Caco-2 (cell line): ENCODE measurements around the gene MNX1. TPM values are rescaled to one million over a fixed set of nuclear protein-coding genes. Genes with fewer than 3 reads are reported as not detected.

Experiments used
- BruUV-seq: library from RNA; stranded (reverse); fragments of 400-500 nt; replicated peaks from 2 replicates; lab custom pipeline; 2021; lab: Mats Ljungman, UMichigan
- CTCF ChIA-PET: fragments of 300-600 bp; sonication (Branson Sonifier 250); formaldehyde crosslinking; loops from one replicate; lab custom pipeline; 2022; ENCODE audit warnings: antibody characterized with exemption; lab: Charles Lee
- POLR2A ChIA-PET: fragments of 300-600 bp; sonication (Branson Sonifier 250); formaldehyde crosslinking; loops from one replicate; lab custom pipeline; 2022; ENCODE audit warnings: antibody characterized with exemption; lab: Charles Lee
- DNase-seq, 2 experiments: peaks; one replicate each; pipeline versions ENCODE4 v3.0.0 to v3.0.0-alpha.2; 2020 to 2022
- H3K27me3 ChIP-seq: replicated peaks from 2 replicates; pipeline ENCODE4 v1.6.0; 2011; ENCODE audit warnings: low read length; ENCODE audit not compliant: control insufficient read depth, insufficient read depth
- H3K36me3 ChIP-seq: 2 replicates; pipeline ENCODE4 v1.5.1; 2011; ENCODE audit warnings: low read length; ENCODE audit not compliant: control insufficient read depth, insufficient read depth
- H3K4me1 ChIP-seq: fragments of 250-450 bp; sonication (Bioruptor Pico); 2 replicates; pipeline ENCODE4 v1.5.1; 2020; ENCODE audit warnings: mild to moderate bottlenecking
- H3K4me3 ChIP-seq: 2 replicates; pipeline ENCODE4 v1.5.1; 2011; ENCODE audit warnings: low read depth, mild to moderate bottlenecking, control low read depth, low read length
- H3K9me3 ChIP-seq: fragments of 250-450 bp; sonication (Bioruptor Pico); 2 replicates; pipeline ENCODE4 v1.5.1; 2020; ENCODE audit warnings: mild to moderate bottlenecking, moderate library complexity
- H3K27ac Mint-ChIP-seq: one replicate; pipeline ENCODE4 v1.8.0; 2022; ENCODE audit warnings: mixed read lengths; ENCODE audit not compliant: unreplicated experiment
- H3K27me3 Mint-ChIP-seq: one replicate; pipeline ENCODE4 v1.8.0; 2022; ENCODE audit warnings: mixed read lengths; ENCODE audit not compliant: insufficient read depth, unreplicated experiment
- H3K36me3 Mint-ChIP-seq: one replicate; pipeline ENCODE4 v1.8.0; 2022; ENCODE audit warnings: mild to moderate bottlenecking, mixed read lengths; ENCODE audit not compliant: insufficient read depth, unreplicated experiment
- H3K4me1 Mint-ChIP-seq: one replicate; pipeline ENCODE4 v1.8.0; 2022; ENCODE audit warnings: low read depth, mixed read lengths; ENCODE audit not compliant: unreplicated experiment
- H3K4me3 Mint-ChIP-seq: one replicate; pipeline ENCODE4 v1.8.0; 2022; ENCODE audit warnings: mild to moderate bottlenecking, moderate library complexity, mixed read lengths; ENCODE audit not compliant: unreplicated experiment
- H3K9me3 Mint-ChIP-seq: one replicate; pipeline ENCODE4 v1.8.0; 2022; ENCODE audit warnings: mixed read lengths; ENCODE audit not compliant: unreplicated experiment
- CTCF ChIP-seq, 2 experiments: fragments of 200-600 bp in 1 of 2; IDR thresholded peaks; 1 replicate in 1 of 2; 2 replicates in 1 of 2; pipeline versions ENCODE4 v1.5.1 to v1.8.0; 2011 to 2022; ENCODE audit warnings: antibody characterized with exemption in 1 of 2, control low read depth in 1 of 2, inconsistent platforms in 1 of 2, low read depth in 1 of 2, low read length in 1 of 2, mild to moderate bottlenecking in 1 of 2, moderate library complexity in 1 of 2; ENCODE audit not compliant: insufficient read depth in 1 of 2, severe bottlenecking in 1 of 2, unreplicated experiment in 1 of 2
- intact Hi-C: fragments of 100-400 bp; cut with micrococcal nuclease; formaldehyde crosslinking; loops from one replicate; pipeline ENCODE4 v1.10.0; 2022; ENCODE audit not compliant: unreplicated experiment
- total RNA-seq: library from RNA; stranded (reverse); gene quantifications from 2 replicates; pipeline ENCODE4 v1.2.3, GENCODE V29; 2022

MNX1 gene
- total RNA-seq, 1 experiment from 2014 or later: 36.5 TPM

- TF ChIP-seq CTCF (IDR thresholded peaks at IDR 0.05; ENCODE audit: insufficient read depth in 1 of 2, low read depth in 1 of 2, low read length in 1 of 2, severe bottlenecking in 1 of 2, unreplicated experiment in 1 of 2): no peak
- peaks cover 15% of the 10 kb centered on the region for H3K36me3 Mint-ChIP-seq
- H3K9me3 ChIP-seq: no peaks in the 10 kb centered on the region
- ChIA-PET CTCF (no interaction called here), POLR2A (no interaction called here)
- no peak overlapping the region for H3K27ac Mint-ChIP-seq
- BruUV-seq: no TSS peak
- peak in 1 of 2 experiments; percentile 27 for DNase-seq
- no peak overlapping the region for H3K4me3 ChIP-seq
- H3K27me3 Mint-ChIP-seq: no peaks in the 10 kb centered on the region
- intact Hi-C loops: no loop called here
- peaks cover 25% of the 10 kb centered on the region for H3K4me1 ChIP-seq
- H3K4me1 Mint-ChIP-seq: peaks cover 22% of the 10 kb centered on the region
- H3K4me3 Mint-ChIP-seq: no peak overlapping the region
- no peaks in the 10 kb centered on the region for H3K36me3 ChIP-seq
- no peaks in the 10 kb centered on the region for H3K27me3 ChIP-seq
- H3K9me3 Mint-ChIP-seq: no peaks in the 10 kb centered on the region
Measured at GRCh38 chr7:157017603-157018327, 7.3 kb upstream of the MNX1 start.

DNA sequence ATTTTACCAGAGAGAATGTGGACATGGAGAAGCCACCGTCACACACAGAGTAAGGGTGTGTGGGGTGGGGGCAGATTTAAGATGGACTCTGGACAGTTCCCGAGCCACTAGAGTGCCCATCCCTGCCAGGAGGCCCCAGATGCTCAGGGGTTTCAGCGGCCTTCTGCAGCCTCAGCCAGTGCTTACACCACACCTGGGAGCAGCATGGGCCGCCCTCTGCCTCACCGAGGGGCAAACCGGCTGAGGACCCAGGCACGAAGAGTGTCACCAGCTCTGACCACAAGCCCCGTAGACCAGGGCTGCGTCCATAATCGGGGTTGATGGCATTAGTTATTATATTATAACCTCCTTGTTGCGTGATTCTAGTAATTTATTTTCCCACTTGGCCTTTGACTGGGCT is 6.7 kb upstream of the MNX1 start:
- Mint-ChIP-seq H3K27me3 (no peaks in the 10 kb centered on the region), H3K9me3 (no peaks in the 10 kb centered on the region), H3K36me3 (peaks cover 15% of the 10 kb centered on the region), H3K4me3 (no peak overlapping the region), H3K4me1 (peaks cover 24% of the 10 kb centered on the region), H3K27ac (no peak overlapping the region)
- intact Hi-C loops: no loop called here
- DNase-seq: peak in 1 of 2 experiments; percentile 10
- peaks cover 27% of the 10 kb centered on the region for H3K4me1 ChIP-seq
- ChIA-PET CTCF (no interaction called here), POLR2A (no interaction called here)
- no peaks in the 10 kb centered on the region for H3K27me3 ChIP-seq
- BruUV-seq: no TSS peak
- no peaks in the 10 kb centered on the region for H3K36me3 ChIP-seq
- H3K4me3 ChIP-seq: no peak overlapping the region
- no peaks in the 10 kb centered on the region for H3K9me3 ChIP-seq
- no peak for TF ChIP-seq CTCF (IDR thresholded peaks at IDR 0.05; ENCODE audit: insufficient read depth in 1 of 2, low read depth in 1 of 2, low read length in 1 of 2, severe bottlenecking in 1 of 2, unreplicated experiment in 1 of 2)

GRCh38 chr7:157016352-157017041 is 6.0 kb upstream of the MNX1 start:
- ChIA-PET POLR2A (interaction anchor here (0.6 kb wide), 1 partner anchor 9 kb away, joined by 4 read pairs; no protein-coding TSS in a partner anchor), CTCF (no interaction called here)
- Histone ChIP-seq H3K4me3 (no peak overlapping the region), H3K4me1 (peaks cover 27% of the 10 kb centered on the region), H3K36me3 (no peaks in the 10 kb centered on the region), H3K9me3 (no peaks in the 10 kb centered on the region), H3K27me3 (no peaks in the 10 kb centered on the region)
- H3K27me3 Mint-ChIP-seq: no peaks in the 10 kb centered on the region
- peak in 1 of 2 experiments; percentile 26 for DNase-seq
- no TSS peak for BruUV-seq
- H3K36me3 Mint-ChIP-seq: peaks cover 22% of the 10 kb centered on the region
- intact Hi-C loops: no loop called here
- H3K27ac Mint-ChIP-seq: no peak overlapping the region
- no peak for TF ChIP-seq CTCF (IDR thresholded peaks at IDR 0.05; ENCODE audit: insufficient read depth in 1 of 2, low read depth in 1 of 2, low read length in 1 of 2, severe bottlenecking in 1 of 2, unreplicated experiment in 1 of 2)
- H3K9me3 Mint-ChIP-seq: no peaks in the 10 kb centered on the region
- peaks cover 30% of the 10 kb centered on the region for H3K4me1 Mint-ChIP-seq
- no peak overlapping the region for H3K4me3 Mint-ChIP-seq
